ENCODE measurements around the gene ITGB5. TPM values are rescaled to one million over a fixed set of nuclear protein-coding genes. Genes with fewer than 3 reads are reported as not detected.

ITGB5 gene
- total RNA-seq, 1 experiment from 2014 or later = 146 TPM

- TF ChIP-seq, protein P1, sequence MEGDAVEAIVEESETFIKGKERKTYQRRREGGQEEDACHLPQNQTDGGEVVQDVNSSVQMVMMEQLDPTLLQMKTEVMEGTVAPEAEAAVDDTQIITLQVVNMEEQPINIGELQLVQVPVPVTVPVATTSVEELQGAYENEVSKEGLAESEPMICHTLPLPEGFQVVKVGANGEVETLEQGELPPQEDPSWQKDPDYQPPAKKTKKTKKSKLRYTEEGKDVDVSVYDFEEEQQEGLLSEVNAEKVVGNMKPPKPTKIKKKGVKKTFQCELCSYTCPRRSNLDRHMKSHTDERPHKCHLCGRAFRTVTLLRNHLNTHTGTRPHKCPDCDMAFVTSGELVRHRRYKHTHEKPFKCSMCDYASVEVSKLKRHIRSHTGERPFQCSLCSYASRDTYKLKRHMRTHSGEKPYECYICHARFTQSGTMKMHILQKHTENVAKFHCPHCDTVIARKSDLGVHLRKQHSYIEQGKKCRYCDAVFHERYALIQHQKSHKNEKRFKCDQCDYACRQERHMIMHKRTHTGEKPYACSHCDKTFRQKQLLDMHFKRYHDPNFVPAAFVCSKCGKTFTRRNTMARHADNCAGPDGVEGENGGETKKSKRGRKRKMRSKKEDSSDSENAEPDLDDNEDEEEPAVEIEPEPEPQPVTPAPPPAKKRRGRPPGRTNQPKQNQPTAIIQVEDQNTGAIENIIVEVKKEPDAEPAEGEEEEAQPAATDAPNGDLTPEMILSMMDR (conservative IDR thresholded peaks at IDR 0.05) = peak; percentile 98
- Histone ChIP-seq H3K4me2 (ENCODE audit: insufficient read depth, insufficient read length, low read length) (no peak overlapping the region), H3K4ac (ENCODE audit: low read depth, low read length) (no peak overlapping the region), H3K23ac (ENCODE audit: insufficient read length, low read depth, low read length) (no peak overlapping the region), H2BK12ac (ENCODE audit: insufficient read length, low read depth, low read length) (no peak overlapping the region), H4K91ac (ENCODE audit: insufficient read length, low read depth, low read length) (no peak overlapping the region), H3K18ac (ENCODE audit: insufficient read length, low read depth, low read length) (no peak overlapping the region), H4K5ac (ENCODE audit: insufficient read length, low read depth, low read length) (no peak overlapping the region), H2AFZ (ENCODE audit: low read length) (no peak overlapping the region), H3K23me2 (ENCODE audit: insufficient read length, low read depth, low read length, poor library complexity, severe bottlenecking) (no peaks in the 10 kb centered on the region), H3K79me1 (ENCODE audit: insufficient read depth, low read depth, low read length, poor library complexity, severe bottlenecking) (no peaks in the 10 kb centered on the region), H3K4me1 (ENCODE audit: insufficient read depth, low read length) (no peaks in the 10 kb centered on the region), H3K79me2 (ENCODE audit: insufficient read depth, low read length) (no peaks in the 10 kb centered on the region), H3K27ac (ENCODE audit: insufficient read length, low read depth, low read length) (no peak overlapping the region), H3T11ph (ENCODE audit: low read length) (no peak overlapping the region), H3K9me3 (ENCODE audit: control insufficient read depth, low read depth, low read length) (no peaks in the 10 kb centered on the region), H2BK15ac (ENCODE audit: low read depth, low read length) (no peak overlapping the region), H3K14ac (ENCODE audit: insufficient read depth, low read length) (no peak overlapping the region), H3K9ac (ENCODE audit: extremely low read depth, insufficient read length, low read length) (no peak overlapping the region), H2AK5ac (ENCODE audit: insufficient read length, low read length) (no peak overlapping the region), H3K56ac (ENCODE audit: insufficient read length, low read depth, low read length) (no peak overlapping the region), H4K20me1 (ENCODE audit: control insufficient read depth, insufficient read depth, insufficient read length) (no peaks in the 10 kb centered on the region), H2BK20ac (ENCODE audit: low read depth, low read length, poor library complexity, severe bottlenecking) (no peak overlapping the region), H2BK5ac (ENCODE audit: insufficient read length, low read length) (no peak overlapping the region), H2BK120ac (ENCODE audit: low read depth, low read length, poor library complexity, severe bottlenecking) (no peak overlapping the region), H3K27me3 (ENCODE audit: insufficient read depth, low read length) (no peaks in the 10 kb centered on the region), H4K8ac (replicated peaks; ENCODE audit: insufficient read length, low read depth, low read length) (no peak overlapping the region)
- DNase-seq = peak; percentile 77
- H3K4me3 Mint-ChIP-seq = no peak overlapping the region
- H3K9me3 Mint-ChIP-seq = no peaks in the 10 kb centered on the region
- no peaks in the 10 kb centered on the region for H3K27me3 Mint-ChIP-seq (ENCODE audit: low read depth)
- WGBS (ENCODE audit: extremely low coverage, insufficient read length, low lambda C conversion rate) = no CpG with 5 or more reads among the region's 15 CpGs
- peaks cover 23 to 40% (median 35%) of the 10 kb centered on the region in 3 experiments for H3K36me3 Mint-ChIP-seq (ENCODE audit: insufficient read depth in 1 of 3, low read depth in 3 of 3)
- H3K27ac Mint-ChIP-seq = no peak overlapping the region; a peak in 1 of 7 replicates
- H3K4me1 Mint-ChIP-seq = peaks cover 29 to 32% of the 10 kb centered on the region in 2 experiments
Measured at GRCh38 chr3:124761250-124761796, 125.8 kb downstream of the ITGB5 start.
